ENCODE results near the gene LCE3D.
"Not testable (repeated sequence)": the region's sequence is repeated elsewhere in the genome, so short reads cannot be mapped to it uniquely, and the experiment has no call there.

LCE3D gene

DNA sequence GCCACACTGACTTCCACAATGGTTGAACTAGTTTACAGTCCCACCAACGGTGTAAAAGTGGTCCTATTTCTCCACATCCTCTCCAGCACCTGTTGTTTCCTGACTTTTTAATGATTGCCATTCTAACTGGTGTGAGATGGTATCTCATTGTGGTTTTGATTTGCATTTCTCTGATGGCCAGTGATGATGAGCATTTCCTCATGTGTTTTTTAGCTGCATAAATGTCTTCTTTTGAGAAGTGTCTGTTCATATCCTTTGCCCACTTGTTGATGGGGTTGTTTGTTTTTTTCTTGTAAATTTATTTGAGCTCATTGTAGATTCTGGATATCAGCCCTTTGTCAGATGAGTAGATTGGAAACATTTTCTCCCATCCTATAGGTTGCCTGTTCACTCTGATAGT, 32.0 kb downstream of the LCE3D start:
- H3K27me3 Mint-ChIP-seq; H3K9me3 Mint-ChIP-seq; H3K4me1 Mint-ChIP-seq (ENCODE audit: low read depth); H3K36me3 Mint-ChIP-seq (ENCODE audit: low read depth); H3K4me3 Mint-ChIP-seq; H3K27ac Mint-ChIP-seq: not testable (repeated sequence)

DNA sequence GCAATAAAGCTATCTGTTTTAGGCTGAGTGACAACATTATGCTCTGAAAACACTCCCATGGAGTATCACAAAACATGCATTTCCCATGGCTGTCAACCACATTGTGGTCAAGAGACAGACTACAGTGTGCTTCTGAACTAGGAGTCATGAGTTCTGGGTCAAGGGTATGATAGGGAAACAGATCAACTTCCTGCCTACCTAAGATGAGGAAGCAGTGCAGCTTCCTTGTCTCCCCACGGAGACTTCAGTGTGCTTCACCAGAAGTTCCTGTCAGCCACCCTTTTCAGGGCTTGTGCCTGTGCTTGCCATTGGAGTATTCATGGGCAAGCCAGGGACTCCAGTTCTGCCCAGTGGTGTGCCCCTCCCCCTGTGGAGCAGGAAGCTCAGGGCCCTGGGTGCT, 33.6 kb downstream of the LCE3D start:
- H3K4me1 Mint-ChIP-seq (ENCODE audit: low read depth), result no peaks in the 10 kb centered on the region
- no peak overlapping the region for H3K27ac Mint-ChIP-seq
- peaks cover 3% of the 10 kb centered on the region for H3K9me3 Mint-ChIP-seq
- no peak overlapping the region for H3K4me3 Mint-ChIP-seq
- no peaks in the 10 kb centered on the region for H3K36me3 Mint-ChIP-seq (ENCODE audit: low read depth)
- peaks cover 7% of the 10 kb centered on the region for H3K27me3 Mint-ChIP-seq

DNA sequence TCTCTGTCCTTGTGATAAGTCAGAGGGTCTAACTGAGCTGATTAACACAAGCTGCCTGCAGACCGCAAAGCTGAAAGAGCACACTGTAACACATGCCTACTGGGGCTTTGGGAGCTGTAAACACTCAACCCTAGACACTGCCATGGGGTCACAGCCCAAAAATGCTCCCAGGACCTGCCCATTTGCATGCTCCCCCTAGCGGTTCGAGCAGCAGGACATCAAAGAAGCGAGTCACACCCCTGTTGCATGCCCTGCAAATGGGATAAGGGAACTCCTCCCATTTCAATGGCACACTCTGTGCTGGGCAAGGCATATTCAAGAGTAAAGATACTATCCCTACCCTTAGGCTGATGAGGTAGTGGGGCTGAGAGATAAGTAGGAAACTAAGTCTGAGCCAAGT, 36.5 kb downstream of the LCE3D start:
- no peak overlapping the region for H3K4me3 Mint-ChIP-seq
- no peaks in the 10 kb centered on the region for H3K4me1 Mint-ChIP-seq (ENCODE audit: low read depth)
- no peak overlapping the region for H3K27ac Mint-ChIP-seq
- no peaks in the 10 kb centered on the region for H3K36me3 Mint-ChIP-seq (ENCODE audit: low read depth)
- peaks cover 3% of the 10 kb centered on the region for H3K9me3 Mint-ChIP-seq
- H3K27me3 Mint-ChIP-seq, result peaks cover 13% of the 10 kb centered on the region

DNA sequence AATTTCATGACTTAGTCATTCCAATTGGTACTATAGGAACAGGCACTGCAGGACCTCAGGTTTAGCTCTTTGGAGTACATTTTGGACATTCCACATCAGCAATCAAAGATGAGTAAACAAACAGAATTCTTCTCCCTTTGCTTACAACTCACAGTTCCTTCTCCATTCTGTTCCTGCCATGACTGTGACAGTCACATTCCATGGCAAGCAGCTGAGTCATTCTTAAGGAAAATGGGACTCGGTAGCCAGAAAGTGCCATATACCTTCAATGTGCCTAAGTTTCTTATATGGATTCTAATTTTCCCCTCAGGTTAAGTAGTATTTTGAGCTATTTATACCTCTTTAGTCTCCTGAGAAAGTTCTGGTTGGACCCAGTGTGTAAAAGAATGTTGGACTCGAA, 40.4 kb downstream of the LCE3D start:
- Mint-ChIP-seq H3K4me3 (no peak overlapping the region), H3K27me3 (peaks cover 16% of the 10 kb centered on the region), H3K4me1 (ENCODE audit: low read depth) (no peaks in the 10 kb centered on the region), H3K9me3 (no peaks in the 10 kb centered on the region), H3K36me3 (ENCODE audit: low read depth) (no peaks in the 10 kb centered on the region), H3K27ac (no peak overlapping the region)

DNA sequence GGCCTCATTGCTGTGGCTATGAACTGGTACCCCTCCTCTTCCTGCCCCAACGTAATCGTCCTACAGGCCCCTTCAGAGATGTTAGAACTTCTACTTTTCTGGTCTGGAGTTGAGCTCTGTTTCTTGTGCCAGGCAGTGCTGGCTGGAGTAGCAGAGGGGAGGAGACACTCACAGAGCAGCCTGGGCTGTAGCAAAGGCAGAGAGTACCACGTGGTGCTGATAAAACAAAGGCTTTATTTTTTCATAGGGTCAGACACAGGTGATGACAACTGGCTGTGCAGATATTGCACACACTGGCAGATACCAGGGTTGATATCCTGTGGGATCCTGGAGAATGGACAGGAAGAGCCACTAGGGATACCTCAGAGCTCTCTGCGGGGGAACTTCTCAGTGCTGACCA, 42.8 kb downstream of the LCE3D start:
- no peaks in the 10 kb centered on the region for H3K4me1 Mint-ChIP-seq (ENCODE audit: low read depth)
- no peak overlapping the region for H3K4me3 Mint-ChIP-seq
- H3K27ac Mint-ChIP-seq, result no peak overlapping the region
- no peaks in the 10 kb centered on the region for H3K36me3 Mint-ChIP-seq (ENCODE audit: low read depth)
- peaks cover 18% of the 10 kb centered on the region for H3K27me3 Mint-ChIP-seq
- H3K9me3 Mint-ChIP-seq, result no peaks in the 10 kb centered on the region

DNA sequence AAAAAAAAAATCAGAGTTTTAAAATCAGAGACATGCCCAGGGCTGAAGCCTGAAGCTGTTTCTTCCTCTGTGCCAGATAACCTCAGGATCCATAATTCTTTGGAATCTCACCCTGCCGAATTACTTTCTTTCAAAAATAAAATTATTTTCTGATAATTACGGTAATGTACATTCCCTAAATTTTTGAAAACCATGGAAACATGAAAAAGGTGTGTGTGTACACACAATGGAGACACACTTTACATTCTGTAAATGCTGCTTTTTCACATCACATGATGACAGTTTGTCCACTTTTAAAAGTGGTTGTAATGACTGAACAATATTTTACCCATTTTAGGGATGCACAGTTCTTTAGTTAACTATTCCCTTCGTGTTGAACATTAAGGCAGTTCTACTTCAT, 44.5 kb downstream of the LCE3D start:
- no peak overlapping the region for H3K27ac Mint-ChIP-seq
- H3K9me3 Mint-ChIP-seq, result no peaks in the 10 kb centered on the region
- H3K36me3 Mint-ChIP-seq (ENCODE audit: low read depth), result no peaks in the 10 kb centered on the region
- H3K27me3 Mint-ChIP-seq, result peaks cover 24% of the 10 kb centered on the region
- no peak overlapping the region for H3K4me3 Mint-ChIP-seq
- no peaks in the 10 kb centered on the region for H3K4me1 Mint-ChIP-seq (ENCODE audit: low read depth)

DNA sequence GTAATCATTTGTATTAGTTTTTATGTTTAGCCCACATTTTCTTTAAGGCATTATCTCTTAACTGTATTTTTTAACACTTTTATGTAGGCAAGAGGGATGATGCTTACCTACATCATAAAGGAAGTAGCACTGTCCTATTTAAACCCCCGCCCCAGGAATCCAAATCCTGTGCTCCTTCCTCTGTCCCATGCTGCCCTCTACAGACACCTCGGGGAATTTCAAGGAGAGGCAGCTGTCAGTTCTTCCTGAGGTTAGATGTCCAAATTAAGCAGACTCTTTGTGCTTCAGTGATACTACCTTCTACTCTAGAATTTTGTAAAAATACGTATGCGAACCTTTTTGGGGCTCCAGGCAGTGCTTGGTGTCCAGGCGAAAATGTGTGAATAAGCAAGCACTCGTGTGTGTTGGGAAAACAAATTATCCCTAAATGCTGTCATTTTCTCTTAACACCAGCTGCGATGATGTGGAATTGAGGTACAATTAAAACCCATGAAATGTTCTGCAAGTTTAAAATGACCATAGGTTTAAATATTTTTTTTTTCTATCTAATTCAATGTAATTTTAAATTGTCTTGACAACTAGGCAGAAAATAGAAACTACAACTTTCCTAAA, 46.9 kb downstream of the LCE3D start:
- Mint-ChIP-seq H3K9me3 (no peaks in the 10 kb centered on the region), H3K27ac (no peak overlapping the region), H3K36me3 (ENCODE audit: low read depth) (no peaks in the 10 kb centered on the region), H3K4me3 (no peak overlapping the region), H3K27me3 (peaks cover 37% of the 10 kb centered on the region), H3K4me1 (ENCODE audit: low read depth) (no peaks in the 10 kb centered on the region)

Measured in stimulated activated naive CD8-positive, alpha-beta T cell treated with anti-CD3 and anti-CD28 coated beads, Interleukin-15, Interleukin-2, amounts not matched to agents 100 ng/mL and 50 ng/mL, for 24 hours (primary cell).